Colonic mucosa (tissue), 4 donors: Measurements from ENCODE around the gene C2CD2L. TPM values are rescaled to one million over a fixed set of nuclear protein-coding genes. Genes with fewer than 3 reads are reported as not detected.
A peak's percentile ranks its signal among the peaks of the same experiment; 100 is the strongest.

ENCODE experiments used
- DNase-seq: peaks from one replicate; pipeline ENCODE4 v3.0.0-alpha.2; 2020
- H3K27ac ChIP-seq: fragments of 200-600 bp; one replicate; pipeline ENCODE4 v1.8.0; 2021
- H3K27me3 ChIP-seq: fragments of 200-600 bp; one replicate; pipeline ENCODE4 v1.8.0; 2021
- H3K36me3 ChIP-seq: fragments of 200-600 bp; one replicate; pipeline ENCODE4 v1.8.0; 2021
- H3K4me1 ChIP-seq: fragments of 200-600 bp; one replicate; pipeline ENCODE4 v1.8.0; 2021; ENCODE audit warnings: mild to moderate bottlenecking
- H3K4me3 ChIP-seq: fragments of 200-600 bp; one replicate; pipeline ENCODE4 v1.8.0; 2021
- H3K9ac ChIP-seq, 2 donors: one replicate each; pipeline ENCODE4 v1.7.0; 2013; ENCODE audit warnings: control low read depth in 2 of 2, low read depth in 2 of 2, low read length in 2 of 2
- H3K9me3 ChIP-seq: fragments of 200-600 bp; one replicate; pipeline ENCODE4 v1.8.0; 2021
- intact Hi-C: fragments of 100-400 bp; cut with DNase I; formaldehyde crosslinking; loops from one replicate; pipeline ENCODE4 v1.14.1; 2022
- total RNA-seq, 2 donors: library from RNA; stranded (reverse); fragmentation: NEBNext Ultra II Directional in 1 of 2; extraction: Animal tissue kit (Norgen Biotek cat#: 25700) in 1 of 2; gene quantifications; one replicate each; pipeline ENCODE4 v1.2.1, GENCODE V29; 2021
- TF ChIP-seq, protein P1 (sequence below): fragments of 200-600 bp; IDR thresholded peaks from one replicate; pipeline ENCODE4 v1.8.0; 2022; ENCODE audit warnings: antibody characterized with exemption, mild to moderate bottlenecking
- donor health status: healthy.
- donor health status: DM: no; HTN: no; CAD: no.
- donor health status: DM: no; HTN: no; CAD: no.

Gene C2CD2L
- total RNA-seq, 2 donors from 2014 or later = 20.6 to 27.9 TPM

DNA sequence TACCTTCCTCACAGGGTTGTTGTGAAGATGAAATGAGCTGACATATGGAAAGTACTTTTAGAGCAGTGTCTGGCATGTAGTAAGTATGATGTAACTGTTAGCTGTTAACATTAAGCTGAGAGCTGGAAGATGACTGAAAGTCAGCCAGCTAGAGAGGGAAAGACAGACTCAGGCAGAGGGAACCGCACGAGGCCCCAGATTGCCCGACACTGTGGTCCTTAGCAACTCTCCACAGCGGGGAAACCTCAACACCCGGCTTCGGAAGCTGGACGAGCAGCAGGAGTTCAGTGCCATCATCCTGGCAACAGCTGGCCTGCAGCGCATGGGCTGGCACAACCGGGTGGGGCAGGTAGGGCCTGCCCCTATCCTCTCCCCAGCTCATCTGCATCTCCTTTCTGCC is 16.0 kb upstream of the C2CD2L start:
- H3K9me3 ChIP-seq = no peaks in the 10 kb centered on the region
- TF ChIP-seq, protein P1, sequence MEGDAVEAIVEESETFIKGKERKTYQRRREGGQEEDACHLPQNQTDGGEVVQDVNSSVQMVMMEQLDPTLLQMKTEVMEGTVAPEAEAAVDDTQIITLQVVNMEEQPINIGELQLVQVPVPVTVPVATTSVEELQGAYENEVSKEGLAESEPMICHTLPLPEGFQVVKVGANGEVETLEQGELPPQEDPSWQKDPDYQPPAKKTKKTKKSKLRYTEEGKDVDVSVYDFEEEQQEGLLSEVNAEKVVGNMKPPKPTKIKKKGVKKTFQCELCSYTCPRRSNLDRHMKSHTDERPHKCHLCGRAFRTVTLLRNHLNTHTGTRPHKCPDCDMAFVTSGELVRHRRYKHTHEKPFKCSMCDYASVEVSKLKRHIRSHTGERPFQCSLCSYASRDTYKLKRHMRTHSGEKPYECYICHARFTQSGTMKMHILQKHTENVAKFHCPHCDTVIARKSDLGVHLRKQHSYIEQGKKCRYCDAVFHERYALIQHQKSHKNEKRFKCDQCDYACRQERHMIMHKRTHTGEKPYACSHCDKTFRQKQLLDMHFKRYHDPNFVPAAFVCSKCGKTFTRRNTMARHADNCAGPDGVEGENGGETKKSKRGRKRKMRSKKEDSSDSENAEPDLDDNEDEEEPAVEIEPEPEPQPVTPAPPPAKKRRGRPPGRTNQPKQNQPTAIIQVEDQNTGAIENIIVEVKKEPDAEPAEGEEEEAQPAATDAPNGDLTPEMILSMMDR = no peak
- no peaks in the 10 kb centered on the region for H3K36me3 ChIP-seq
- H3K27me3 ChIP-seq = no peaks in the 10 kb centered on the region
- H3K4me1 ChIP-seq = no peaks in the 10 kb centered on the region
- intact Hi-C loops = no loop called here
- H3K4me3 ChIP-seq = no peak overlapping the region
- no peak for DNase-seq
- no peak overlapping the region for H3K9ac ChIP-seq
- no peak overlapping the region for H3K27ac ChIP-seq

DNA sequence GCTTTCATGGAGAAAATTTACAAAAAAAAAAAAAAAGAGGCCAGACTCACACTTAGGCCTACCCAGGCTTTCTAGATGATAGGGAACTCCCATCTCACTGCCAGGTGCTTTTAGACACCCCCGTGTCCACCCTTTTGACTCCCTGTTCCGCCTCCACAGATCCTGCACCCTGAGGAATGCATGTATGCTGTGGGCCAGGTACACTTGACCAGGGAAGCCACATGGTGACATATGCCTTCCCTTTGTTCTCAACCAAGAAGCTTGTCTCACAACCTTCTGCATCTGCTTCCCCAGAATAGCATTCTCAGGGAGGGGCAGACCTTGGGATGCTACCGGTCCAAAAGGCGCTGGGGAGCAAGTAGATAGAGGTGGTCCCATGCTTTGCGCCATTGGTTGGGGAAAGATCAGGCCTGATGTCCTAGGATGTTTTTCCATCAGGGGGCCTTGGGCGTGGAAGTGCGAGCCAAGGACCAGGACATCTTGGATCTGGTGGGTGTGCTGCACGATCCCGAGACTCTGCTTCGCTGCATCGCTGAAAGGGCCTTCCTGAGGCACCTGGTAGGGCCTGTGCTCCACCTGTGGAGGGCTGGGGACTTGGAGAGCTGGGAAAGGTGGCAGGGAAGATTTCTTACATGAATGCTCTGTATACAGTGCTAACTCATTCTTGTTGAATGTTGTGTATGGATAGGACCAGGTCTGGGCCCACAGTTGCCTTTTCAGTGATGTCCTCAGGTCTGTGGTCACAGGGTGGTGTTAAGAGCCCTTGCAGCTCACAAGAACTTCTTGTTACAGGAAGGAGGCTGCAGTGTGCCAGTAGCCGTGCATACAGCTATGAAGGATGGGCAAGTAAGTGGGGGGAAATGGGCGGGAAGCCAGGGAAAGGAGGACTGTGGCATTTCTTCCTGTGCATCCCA is 14.9 kb upstream of the C2CD2L start:
- intact Hi-C loops = no loop called here
- H3K9ac ChIP-seq = peak overlapping the region in 1 of 2 donors; percentile 86
- H3K9me3 ChIP-seq = no peaks in the 10 kb centered on the region
- no peak overlapping the region for H3K27ac ChIP-seq
- no peaks in the 10 kb centered on the region for H3K4me1 ChIP-seq
- H3K27me3 ChIP-seq = no peaks in the 10 kb centered on the region
- TF ChIP-seq, protein P1 = no peak
- no peak for DNase-seq
- no peaks in the 10 kb centered on the region for H3K36me3 ChIP-seq
- H3K4me3 ChIP-seq = no peak overlapping the region

DNA sequence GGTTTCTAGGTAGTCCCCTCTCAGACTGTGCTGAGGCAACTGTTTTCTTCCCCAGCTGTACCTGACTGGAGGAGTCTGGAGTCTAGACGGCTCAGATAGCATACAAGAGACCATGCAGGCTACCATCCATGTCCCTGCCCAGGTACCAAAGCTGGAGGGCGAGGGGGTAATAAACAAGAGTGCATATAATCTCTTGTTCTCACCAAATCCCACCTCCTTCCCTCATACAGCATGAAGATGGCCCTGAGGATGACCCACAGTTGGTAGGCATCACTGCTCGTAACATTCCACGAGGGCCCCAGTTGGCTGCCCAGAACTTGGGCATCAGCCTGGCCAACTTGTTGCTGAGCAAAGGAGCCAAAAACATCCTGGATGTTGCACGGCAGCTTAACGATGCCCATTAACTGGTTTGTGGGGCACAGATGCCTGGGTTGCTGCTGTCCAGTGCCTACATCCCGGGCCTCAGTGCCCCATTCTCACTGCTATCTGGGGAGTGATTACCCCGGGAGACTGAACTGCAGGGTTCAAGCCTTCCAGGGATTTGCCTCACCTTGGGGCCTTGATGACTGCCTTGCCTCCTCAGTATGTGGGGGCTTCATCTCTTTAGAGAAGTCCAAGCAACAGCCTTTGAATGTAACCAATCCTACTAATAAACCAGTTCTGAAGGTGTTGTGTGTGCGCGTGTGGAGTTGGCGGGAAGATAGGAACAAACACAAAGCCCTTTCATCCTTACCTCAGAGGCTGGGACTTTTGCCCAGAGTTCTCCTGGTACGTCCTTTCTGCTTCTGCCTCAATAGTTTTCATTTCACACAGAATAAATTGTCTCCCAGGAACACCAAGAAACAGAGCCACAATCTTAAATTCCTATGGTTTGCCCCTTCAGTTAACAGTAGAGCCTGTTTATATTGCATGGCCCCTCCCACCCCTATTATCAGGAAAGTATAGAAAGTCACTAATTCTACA is 14.0 kb upstream of the C2CD2L start:
- intact Hi-C loops = no loop called here
- TF ChIP-seq, protein P1 = no peak
- H3K36me3 ChIP-seq = peaks cover 5% of the 10 kb centered on the region
- H3K27ac ChIP-seq = peak overlapping the region; percentile 90
- no peaks in the 10 kb centered on the region for H3K4me1 ChIP-seq
- H3K9ac ChIP-seq = peak overlapping the region; percentile 86 to 87
- DNase-seq = no peak
- peak overlapping the region; percentile 71 for H3K4me3 ChIP-seq
- H3K27me3 ChIP-seq = no peaks in the 10 kb centered on the region
- H3K9me3 ChIP-seq = no peaks in the 10 kb centered on the region

DNA sequence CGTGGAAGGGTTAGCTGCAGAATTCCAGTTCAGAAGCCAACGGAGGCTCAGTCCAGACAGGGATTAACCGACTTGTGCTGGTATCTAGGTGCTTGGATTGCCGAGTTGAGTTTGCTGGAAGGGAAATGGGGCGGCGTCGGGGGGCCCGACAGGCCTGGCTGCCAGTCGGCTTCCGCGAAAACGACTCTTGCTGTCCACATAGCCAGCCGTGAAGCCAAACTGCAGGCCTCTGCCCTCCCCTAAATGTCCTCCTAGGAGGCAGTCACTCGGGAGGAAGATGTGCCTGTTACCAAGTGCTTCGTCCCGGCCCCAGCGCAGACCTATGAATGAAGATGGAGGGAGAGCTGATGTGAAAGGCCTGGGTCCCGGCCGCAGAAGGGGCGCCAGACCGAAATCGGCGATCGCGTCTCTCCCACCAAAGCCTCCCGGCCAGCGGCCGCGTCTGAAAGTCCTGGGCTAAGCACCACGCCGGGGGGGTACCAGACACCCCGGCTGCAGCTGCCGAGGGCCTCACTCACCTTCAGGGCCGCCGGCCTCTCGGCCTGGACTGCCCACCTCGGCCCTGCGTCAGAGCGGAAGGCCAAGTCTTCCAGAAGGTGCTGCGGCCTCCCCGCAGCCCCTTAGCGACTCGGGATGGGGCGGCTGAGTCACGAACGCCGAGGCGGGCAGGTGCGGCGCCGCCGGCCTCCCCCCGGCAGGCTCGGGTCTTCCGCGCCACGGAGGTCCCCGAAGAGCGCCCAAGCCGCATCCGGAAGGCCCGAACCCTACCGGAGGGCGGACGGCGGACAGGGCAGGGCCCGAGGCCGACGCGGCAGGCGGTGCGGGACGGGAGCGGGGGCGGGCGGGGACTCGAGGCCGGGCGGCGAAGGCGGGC is 13.0 kb upstream of the C2CD2L start:
- Histone ChIP-seq H3K27ac (peak overlapping the region; percentile 90), H3K4me1 (no peaks in the 10 kb centered on the region), H3K9me3 (no peaks in the 10 kb centered on the region), H3K4me3 (peak overlapping the region; percentile 71), H3K36me3 (peaks cover 5% of the 10 kb centered on the region), H3K9ac (peak overlapping the region; percentile 86 to 87), H3K27me3 (no peaks in the 10 kb centered on the region)
- intact Hi-C loops = no loop called here
- TF ChIP-seq, protein P1 = no peak
- peak; percentile 45 for DNase-seq

DNA sequence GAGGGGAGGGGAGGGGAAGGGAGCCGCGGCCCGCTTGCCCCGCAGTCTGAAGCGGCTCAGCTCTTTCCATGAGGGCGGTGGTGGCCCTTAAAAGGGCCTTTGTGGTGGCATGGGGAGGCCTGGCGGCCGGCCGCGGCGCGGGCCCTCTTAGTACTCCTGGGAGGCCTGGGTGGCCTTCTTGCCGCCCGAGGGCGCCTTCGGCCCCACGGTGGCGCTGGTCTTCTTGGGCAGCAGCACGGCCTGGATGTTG is 12.4 kb upstream of the C2CD2L start:
- peak overlapping the region; percentile 71 for H3K4me3 ChIP-seq
- peaks cover 5% of the 10 kb centered on the region for H3K36me3 ChIP-seq
- intact Hi-C loops = loop anchor here (5.0 kb wide), 2 partner anchors 108 to 167 kb away; partner anchors contain the start of gene BCL9L
- no peaks in the 10 kb centered on the region for H3K9me3 ChIP-seq
- TF ChIP-seq, protein P1 = peak; percentile 64
- peak overlapping the region; percentile 86 to 87 for H3K9ac ChIP-seq
- peak overlapping the region; percentile 90 for H3K27ac ChIP-seq
- no peaks in the 10 kb centered on the region for H3K27me3 ChIP-seq
- no peaks in the 10 kb centered on the region for H3K4me1 ChIP-seq
- DNase-seq = peak; percentile 80
